Pericardium fibroblast (primary cell): Measurements from ENCODE around the gene FCRLB. TPM values are rescaled to one million over a fixed set of nuclear protein-coding genes. Genes with fewer than 3 reads are reported as not detected.

ENCODE experiments used
- total RNA-seq: library from RNA; depleted of rRNA; stranded (reverse); fragments of >200 nt; gene quantifications from 2 replicates; pipeline ENCODE4 v1.2.3, GENCODE V29; 2015

The FCRLB gene
- total RNA-seq = 0.68 and 1.8 TPM in 2 replicates

DNA sequence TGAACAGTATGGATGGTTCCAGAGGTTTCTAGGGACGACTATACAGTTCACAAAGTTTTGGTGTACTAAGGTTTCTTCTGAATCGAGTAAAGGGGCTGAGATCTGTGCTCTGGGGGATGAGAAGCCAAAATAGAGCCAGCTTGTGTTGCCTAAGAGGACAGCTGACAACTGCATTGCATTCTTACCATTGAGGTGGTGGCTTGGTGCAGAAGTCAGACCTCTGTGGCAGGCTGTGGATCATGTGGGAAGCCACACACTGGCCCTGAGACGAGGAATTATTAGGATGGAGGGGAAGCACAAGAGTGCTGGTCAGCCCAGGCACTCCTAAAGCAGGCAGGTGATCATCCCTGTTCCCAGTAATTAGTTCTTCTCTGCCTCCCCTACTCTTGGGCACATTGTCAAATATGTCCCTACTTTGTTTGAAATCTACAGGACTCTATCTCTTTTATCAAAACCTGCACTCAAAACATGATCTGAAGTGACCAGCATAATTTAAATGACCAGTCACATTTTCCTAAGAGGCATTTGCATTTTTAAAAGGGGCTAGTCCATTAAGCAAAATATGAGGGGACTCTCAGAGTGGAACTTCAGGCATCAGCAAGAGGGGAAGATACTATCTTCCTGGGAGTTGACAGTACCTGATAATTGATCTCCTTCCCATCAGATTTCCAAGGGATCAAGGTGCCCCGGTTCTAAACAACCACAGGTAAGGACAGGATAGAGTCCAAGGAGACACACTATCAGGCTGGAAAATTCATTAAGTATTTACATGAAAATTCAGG lies at the start of gene FCRLB:
Gene FCRLB, plus strand, starts transcription at position 589 of the 782 bp plus-strand sequence. CDS start 1,129 bp downstream, outside the sequence.

DNA sequence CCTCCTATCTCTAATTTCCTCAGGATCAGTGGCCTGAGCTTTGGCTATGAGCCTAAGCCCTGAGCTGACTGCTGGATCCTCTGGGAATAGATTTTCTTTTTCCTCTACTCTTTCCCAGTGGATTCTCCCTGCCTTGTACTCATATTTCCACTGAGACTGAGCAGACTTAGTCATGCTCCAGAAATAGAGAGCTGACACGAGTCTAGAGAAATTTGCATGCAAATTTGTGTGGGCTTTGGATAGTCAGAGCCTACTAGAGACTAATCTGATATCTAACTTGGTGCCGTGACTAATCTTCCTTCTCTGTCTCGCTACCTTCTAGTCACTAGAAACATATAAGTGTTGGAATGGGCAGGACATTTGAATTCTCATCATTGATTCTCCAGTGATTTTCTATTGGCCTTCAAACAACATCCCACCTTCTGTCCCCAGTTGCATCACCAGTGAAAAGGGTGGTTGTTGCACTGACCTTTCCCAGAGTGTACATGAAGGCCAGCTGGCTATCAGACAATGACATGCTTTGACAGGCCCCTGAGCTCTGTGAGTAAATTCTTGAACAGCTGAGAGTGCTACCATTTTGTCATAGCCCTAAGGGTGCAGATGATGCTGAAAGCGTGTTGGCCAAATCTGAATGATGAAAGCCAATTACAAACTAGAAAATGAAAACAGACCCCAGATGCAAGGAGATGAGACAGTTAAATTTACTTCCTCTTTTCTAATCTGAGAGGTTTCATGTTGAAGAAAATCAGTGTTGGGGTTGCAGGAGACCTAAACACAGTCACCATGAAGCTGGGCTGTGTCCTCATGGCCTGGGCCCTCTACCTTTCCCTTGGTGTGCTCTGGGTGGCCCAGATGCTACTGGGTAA lies 14.6 kb upstream of the FCRLB start, which contains the start of gene FCRLA:
Gene FCRLA, plus strand, starts transcription at position 748 of the 866 bp plus-strand sequence. Its CDS starts 36 bp downstream, at position 784.

DNA sequence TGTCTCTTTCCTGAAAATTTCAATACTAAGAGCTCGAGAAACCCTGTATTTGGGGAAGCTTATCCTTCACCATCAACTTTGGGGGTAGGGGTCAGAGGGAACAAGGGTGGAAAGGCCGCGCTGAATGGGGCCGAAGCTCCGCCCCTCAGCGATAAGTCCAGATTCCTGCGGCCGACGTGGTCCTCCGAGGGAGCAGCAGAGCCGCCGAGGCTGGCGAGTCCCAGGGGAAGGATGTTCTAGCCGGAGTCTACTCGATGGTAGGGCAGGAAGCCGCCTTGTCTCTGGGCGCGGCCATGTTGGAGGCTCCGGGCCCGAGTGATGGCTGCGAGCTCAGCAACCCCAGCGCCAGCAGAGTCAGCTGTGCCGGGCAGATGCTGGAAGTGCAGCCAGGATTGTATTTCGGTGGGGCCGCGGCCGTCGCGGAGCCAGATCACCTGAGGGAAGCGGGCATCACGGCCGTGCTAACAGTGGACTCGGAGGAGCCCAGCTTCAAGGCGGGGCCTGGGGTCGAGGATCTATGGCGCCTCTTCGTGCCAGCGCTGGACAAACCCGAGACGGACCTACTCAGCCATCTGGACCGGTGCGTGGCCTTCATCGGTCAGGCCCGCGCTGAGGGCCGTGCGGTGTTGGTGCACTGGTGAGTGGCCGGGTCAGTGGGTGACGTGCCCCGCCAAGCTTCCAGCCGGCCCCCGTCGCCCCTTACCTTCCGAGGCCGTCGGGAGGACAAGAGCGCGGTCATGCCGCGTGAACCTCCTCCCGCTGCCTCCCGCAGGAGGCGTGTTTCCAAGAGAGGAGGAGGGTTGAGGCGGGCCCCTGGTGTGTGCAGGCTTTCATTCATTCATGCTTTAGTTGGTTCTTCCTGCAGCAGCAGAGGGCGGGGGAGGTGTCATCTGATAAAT lies 28.4 kb downstream of the FCRLB start, which contains the start of gene DUSP12:
Gene DUSP12, plus strand, starts transcription at position 278 of the 899 bp plus-strand sequence. Its CDS starts 16 bp downstream, at position 294.

DNA sequence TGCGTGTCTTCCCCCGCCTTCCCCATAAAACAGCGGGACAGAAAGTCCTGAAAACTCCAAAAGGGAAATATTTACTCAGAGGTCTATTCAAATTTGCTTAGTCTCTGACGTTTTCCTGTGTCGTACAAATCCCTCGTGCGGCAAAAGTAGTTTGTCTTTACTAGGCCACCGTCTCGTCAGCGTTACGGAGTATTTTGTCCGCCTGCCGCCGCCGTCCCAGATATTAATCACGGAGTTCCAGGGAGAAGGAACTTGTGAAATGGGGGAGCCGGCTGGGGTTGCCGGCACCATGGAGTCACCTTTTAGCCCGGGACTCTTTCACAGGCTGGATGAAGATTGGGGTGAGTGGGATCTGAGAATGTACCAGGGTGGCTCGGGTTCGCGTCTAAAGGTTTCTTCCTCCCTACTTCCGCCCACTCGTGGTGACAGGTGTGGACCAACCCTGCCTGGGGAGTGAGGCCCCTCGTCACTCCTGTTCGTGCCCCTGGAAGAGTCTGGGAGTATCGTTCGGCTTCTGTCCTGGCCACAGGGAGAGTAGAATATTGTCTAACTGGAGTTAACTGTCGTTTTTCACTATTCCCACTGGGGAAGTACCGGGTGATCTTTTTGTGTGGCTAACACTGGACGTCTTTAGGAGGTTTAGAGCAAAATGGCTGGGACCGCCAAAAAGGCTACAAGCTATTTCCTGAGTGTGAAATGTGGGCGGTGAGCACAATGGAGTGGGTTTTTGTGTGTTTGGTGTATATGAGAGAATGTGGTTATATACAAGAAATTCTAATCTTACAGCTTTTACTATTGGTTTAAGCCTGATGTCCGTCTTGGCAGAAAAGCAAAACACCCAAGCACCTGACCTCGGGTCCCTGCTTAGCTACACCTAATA lies 45.0 kb downstream of the FCRLB start, which contains the start of gene ATF6:
Gene ATF6, plus strand, starts transcription at position 219 of the 880 bp plus-strand sequence. Its CDS starts 41 bp downstream, at position 260.

Other genes with a start within 250 kb of the FCRLB start
- gene FCGR2A, start 216.1 kb upstream of the FCRLB start, total RNA-seq = 0.17 and 3.0 TPM in 2 replicates
- gene HSPA6, start 197.0 kb upstream of the FCRLB start, total RNA-seq = 0.09 and 0.35 TPM in 2 replicates
- gene FCGR3A, start 171.7 kb upstream of the FCRLB start, total RNA-seq = not detected in 2 replicates
- not detected in 2 replicates for gene FCGR3B, start 90.4 kb upstream of the FCRLB start, total RNA-seq
- gene FCGR2B, start 58.4 kb upstream of the FCRLB start, total RNA-seq = not detected in 2 replicates
- not detected in 2 replicates for gene FCRLA, start 14.3 kb upstream of the FCRLB start, total RNA-seq
- gene DUSP12, start 28.2 kb downstream of the FCRLB start, total RNA-seq = 16.6 and 17.2 TPM in 2 replicates
- gene ATF6, start 44.8 kb downstream of the FCRLB start, total RNA-seq = 14.5 and 14.6 TPM in 2 replicates